GM18502 (cell line): ENCODE measurements around the gene SPATA6.
"Not testable (repeated sequence)": the region's sequence is repeated elsewhere in the genome, so short reads cannot be mapped to it uniquely, and the experiment has no call there.

ENCODE experiments used
- ATAC-seq: cut with Tn5 transposase; IDR thresholded peaks from one replicate; pipeline ENCODE4 v1.9.1; 2021; ENCODE audit warnings: mild to moderate bottlenecking; ENCODE audit not compliant: unreplicated experiment, poor library complexity

Gene SPATA6

GRCh38 chr1:48371598-48371997 is 100.4 kb downstream of the SPATA6 start:
- ATAC-seq = no peak

GRCh38 chr1:48362901-48363300 is 109.1 kb downstream of the SPATA6 start:
- ATAC-seq = no peak

GRCh38 chr1:48356901-48357300 is 115.1 kb downstream of the SPATA6 start:
- ATAC-seq = no peak

DNA sequence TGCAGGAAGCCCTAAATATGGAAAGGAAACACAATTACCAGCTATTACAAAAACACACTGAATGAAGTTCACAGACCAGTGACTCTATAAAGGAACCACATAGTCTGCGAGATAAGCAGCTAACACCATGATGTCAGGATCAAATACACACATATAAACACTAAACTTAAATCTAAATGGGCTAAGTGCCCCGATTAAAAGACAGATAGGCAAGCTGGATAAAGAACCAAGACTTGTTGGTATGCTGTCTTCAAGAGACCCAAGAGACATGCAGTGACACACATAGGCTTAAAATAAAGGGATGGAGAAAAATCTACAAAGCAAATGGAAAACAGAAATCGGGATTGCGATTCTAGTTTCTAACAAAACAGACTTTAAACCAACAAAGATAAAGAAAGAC is 127.6 kb downstream of the SPATA6 start:
- no peak for ATAC-seq

DNA sequence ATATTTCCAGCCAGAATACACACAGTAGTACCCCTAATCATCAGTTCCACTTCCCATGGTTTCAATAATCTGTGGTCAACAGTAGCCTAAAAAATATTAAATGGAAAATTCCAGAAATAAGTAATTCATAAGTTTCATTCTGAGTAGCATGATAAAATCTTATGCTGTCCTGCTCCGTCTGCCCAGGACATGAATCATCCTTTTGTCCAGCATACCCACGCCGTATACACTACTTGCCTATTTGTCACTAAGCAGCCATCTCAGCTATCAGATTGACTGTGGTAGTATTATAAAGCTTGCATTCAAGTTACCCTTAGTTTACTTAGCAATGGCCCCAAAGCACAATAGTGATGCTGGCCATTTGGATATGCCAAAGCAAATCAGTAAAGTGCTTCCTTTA is 130.8 kb downstream of the SPATA6 start:
- ATAC-seq = no peak

GRCh38 chr1:48338257-48338656 is 133.7 kb downstream of the SPATA6 start:
- ATAC-seq = no peak

DNA sequence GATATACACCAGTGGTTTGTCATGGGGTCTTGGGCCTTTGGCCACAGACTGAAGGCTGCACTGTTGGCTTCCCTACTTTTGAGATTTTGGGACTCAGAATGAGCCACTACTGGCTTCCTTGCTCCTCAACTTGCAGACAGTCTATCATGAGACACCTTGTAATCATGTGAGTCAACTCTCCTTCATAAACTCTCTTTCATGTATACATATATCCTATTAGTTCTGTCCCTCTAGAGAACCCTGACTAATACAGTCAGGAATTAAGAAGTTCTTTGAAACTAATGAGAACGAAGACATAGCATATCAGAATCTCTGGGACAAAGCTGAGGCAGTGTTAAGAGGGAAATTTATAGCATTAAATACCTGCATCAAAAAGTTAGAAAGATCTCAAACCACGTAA is 138.7 kb downstream of the SPATA6 start:
- no peak for ATAC-seq

- no peak for ATAC-seq
These were observed 139.9 kb downstream of the SPATA6 start for GRCh38 chr1:48332115-48332514.

GRCh38 chr1:48329905-48330304 is 142.1 kb downstream of the SPATA6 start:
- no peak for ATAC-seq

- ATAC-seq = no peak
These were observed 142.5 kb downstream of the SPATA6 start for GRCh38 chr1:48329486-48329885.

DNA sequence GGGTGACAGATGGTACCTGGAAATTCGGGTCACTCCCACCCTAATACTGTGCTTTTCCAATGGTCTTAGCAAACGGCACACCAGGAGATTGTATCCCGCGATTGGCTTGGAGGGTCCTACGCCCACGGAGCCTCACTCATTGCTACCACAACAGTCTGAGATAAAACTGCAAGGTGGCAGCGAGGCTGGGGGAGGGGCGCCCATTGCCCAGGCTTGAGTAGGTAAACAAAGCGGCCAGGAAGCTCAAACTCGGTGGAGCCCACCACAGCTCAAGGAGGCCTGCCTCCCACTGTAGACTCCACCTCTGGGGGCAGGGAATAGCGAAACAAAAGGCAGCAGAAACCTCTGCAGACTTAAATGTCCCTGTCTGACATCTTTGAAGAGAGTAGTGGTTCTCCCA is 160.2 kb downstream of the SPATA6 start:
- ATAC-seq = not testable (repeated sequence)

GRCh38 chr1:48309564-48310082 is 162.4 kb downstream of the SPATA6 start:
- ATAC-seq = no peak

GRCh38 chr1:48302652-48303051 is 169.4 kb downstream of the SPATA6 start:
- ATAC-seq = no peak

GRCh38 chr1:48294656-48295055 is 177.3 kb downstream of the SPATA6 start:
- no peak for ATAC-seq

DNA sequence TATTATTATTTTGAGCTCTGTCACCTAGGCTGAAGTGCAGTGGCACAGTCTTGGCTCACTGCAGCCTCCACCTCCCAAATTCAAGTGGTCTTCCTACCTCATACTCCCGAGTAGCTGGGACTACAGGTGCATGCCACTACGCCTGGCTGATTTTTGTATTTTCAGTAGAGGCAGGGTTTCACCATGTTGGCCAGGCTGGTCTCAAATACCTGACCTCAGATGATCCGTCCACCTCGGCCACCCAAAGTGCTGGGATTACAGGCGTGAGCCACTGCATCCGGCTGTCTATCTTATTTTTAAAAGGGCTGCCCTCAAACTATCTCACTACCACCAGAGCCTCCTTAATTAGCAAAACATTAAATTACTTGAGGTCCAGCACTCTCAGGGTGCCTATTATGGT is 177.9 kb downstream of the SPATA6 start:
- not testable (repeated sequence) for ATAC-seq

DNA sequence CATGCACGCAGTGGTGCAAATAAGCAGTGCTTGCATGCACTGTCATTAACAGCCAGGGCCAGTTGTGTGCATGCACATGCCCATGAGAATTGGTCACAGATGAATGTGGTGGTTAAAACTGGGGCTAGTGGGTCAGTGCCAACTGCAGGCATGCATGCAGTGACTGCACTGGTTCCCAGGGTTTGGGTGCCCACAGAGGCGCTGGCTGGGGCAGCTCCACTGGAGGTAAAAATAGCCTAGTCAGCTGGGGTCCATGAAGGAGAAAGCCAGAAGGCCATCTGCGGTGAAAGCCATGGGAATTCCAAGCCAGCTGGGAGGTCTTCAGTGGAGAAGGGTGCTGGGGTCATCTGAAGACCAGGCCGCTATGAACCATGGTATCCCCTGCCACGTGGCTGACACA is 179.3 kb downstream of the SPATA6 start:
- no peak for ATAC-seq

DNA sequence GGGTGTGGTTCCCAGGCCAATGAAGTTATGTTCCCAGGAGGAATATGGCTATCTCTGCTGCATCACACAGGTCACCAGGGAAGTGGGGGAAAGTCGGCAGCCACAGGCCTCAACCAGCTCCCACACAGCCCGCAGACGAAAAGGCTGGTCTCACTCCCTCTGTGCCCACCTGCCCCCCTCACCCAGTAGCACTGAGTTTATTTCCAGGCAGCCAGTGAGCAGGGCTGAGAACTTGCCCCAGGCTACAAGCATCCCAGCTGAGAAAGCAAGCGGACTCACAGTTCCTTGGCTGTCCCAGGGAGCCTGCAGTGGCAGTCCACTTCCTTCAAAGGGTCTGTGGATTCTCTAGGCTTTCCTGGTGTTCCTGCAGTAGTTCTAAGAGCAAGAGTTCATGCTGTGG is 180.6 kb downstream of the SPATA6 start:
- ATAC-seq = no peak

DNA sequence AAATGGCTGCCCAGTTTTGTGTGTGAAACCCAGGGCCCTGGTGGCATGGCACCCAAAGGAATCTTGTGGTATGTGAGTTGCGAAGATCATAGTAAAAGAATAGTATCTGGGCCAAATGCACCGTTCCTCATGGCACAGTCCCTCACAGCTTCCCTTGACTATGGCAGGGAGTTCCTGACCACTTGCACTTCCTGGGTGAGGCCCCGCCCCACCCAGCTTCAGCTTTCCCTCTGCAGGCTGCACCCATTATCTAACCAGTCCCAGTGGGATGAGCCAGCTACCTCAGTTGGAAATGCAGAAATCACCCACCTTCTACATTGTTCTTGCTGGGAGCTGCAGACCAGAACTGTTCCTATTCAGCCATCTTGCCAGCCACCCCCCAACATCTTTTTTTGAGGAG is 186.5 kb downstream of the SPATA6 start:
- ATAC-seq = no peak

GRCh38 chr1:48284696-48285420 is 187.1 kb downstream of the SPATA6 start:
- not testable (repeated sequence) for ATAC-seq

GRCh38 chr1:48282329-48282728 is 189.7 kb downstream of the SPATA6 start:
- not testable (repeated sequence) for ATAC-seq

GRCh38 chr1:48277437-48277836 is 194.6 kb downstream of the SPATA6 start:
- not testable (repeated sequence) for ATAC-seq

DNA sequence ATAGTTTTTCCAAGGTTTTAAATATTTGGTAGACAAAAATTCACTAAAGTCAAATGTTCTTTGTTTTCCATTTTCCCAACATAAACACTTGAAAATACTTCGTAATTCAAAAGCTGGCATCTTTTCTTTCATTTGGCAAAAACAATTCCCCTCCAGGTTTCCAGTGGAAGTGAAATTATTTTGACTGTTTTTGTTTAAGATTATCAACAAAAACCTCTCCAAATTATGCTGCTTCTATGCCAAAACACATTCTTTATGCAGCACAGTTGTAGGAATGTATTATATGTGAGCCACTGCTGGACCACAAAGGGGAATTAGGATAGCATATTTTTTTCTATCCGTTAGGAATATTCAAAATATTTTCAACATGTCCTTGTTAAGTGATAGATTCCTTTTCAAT is 205.4 kb downstream of the SPATA6 start:
- no peak for ATAC-seq
